Measurements from ENCODE around the gene VPS8. TPM values are rescaled to one million over a fixed set of nuclear protein-coding genes. Genes with fewer than 3 reads are reported as not detected.

The VPS8 gene
- total and polyA plus RNA-seq, 9 of the 15 experiments (the other 6 are each of a cell fraction or from before 2014, with no cell fraction given), result 7.2 to 41.0 (median 28.3) TPM

- POLR2A ChIA-PET, result interaction anchor here (0.7 to 1.6 kb wide), 3 partner anchors 10 to 48 kb away, joined by 3 to 5 read pairs (median 5); no protein-coding TSS in a partner anchor
- FAIRE-seq (no peak), ATAC-seq (no peak), DNase-seq (ENCODE audit: extremely low read depth in 1 of 4, low spot score in 3 of 4) (no peak)
- TF ChIP-seq MEF2D (tag; conservative IDR thresholded peaks at IDR 0.05; ENCODE audit: low read depth) (no peak), ZNF316 (IDR thresholded peaks at IDR 0.05) (no peak), ZNF398 (CRISPR knock-in tag; IDR thresholded peaks at IDR 0.05) (no peak), TFAM (CRISPR knock-in tag; conservative IDR thresholded peaks at IDR 0.05) (no peak), ZNF76 (CRISPR knock-in tag; IDR thresholded peaks at IDR 0.05; ENCODE audit: borderline replicate concordance) (no peak)
- Histone ChIP-seq H3K9me3 (replicated peaks; ENCODE audit: control insufficient read depth, insufficient read depth, low read depth, low read length) (no peaks in the 10 kb centered on the region), H3K4me2 (ENCODE audit: insufficient read depth, low read length) (no peak overlapping the region), H3K4me1 (replicated peaks in 1 of 2; ENCODE audit: control insufficient read depth in 2 of 2, insufficient read depth in 2 of 2, low read length in 2 of 2) (no peaks in the 10 kb centered on the region), H3K4me3 (no peak overlapping the region), H3K27ac (ENCODE audit: extremely low read depth, low read depth, low read length) (no peak overlapping the region), H3K9me1 (ENCODE audit: control insufficient read depth, insufficient read depth, low read length) (no peaks in the 10 kb centered on the region), H2AFZ (ENCODE audit: low read depth, low read length) (no peak overlapping the region), H3K79me2 (ENCODE audit: control insufficient read depth, insufficient read depth, low read length) (no peaks in the 10 kb centered on the region), H3K9ac (ENCODE audit: insufficient read depth in 1 of 2, low read depth in 2 of 2, low read length in 2 of 2) (no peak overlapping the region), H3K36me3 (ENCODE audit: control insufficient read depth, insufficient read depth, low read length) (peaks cover 32% of the 10 kb centered on the region), H4K20me1 (replicated peaks; ENCODE audit: control insufficient read depth, insufficient read depth, low read length) (no peaks in the 10 kb centered on the region), H3K27me3 (ENCODE audit: control insufficient read depth in 2 of 2, insufficient read depth in 2 of 2, low read length in 2 of 2) (no peaks in the 10 kb centered on the region)
- intact Hi-C loops (cut with micrococcal nuclease) (no loop called here), in situ Hi-C loops (cut with MboI) (loop anchor here (10.0 kb wide), 1 partner anchor 316 kb away; no protein-coding TSS in a partner anchor)
- CTCF ChIA-PET (ENCODE audit: low intra/inter-chr PET ratio), result no interaction called here
- no TSS peak for BruUV-seq (replicated peaks)
- WGBS (ENCODE audit: insufficient coverage, low coverage, missing lambda C conversion rate), result 91% methylated on average over 2 of the region's 2 CpGs
Measured at GRCh38 chr3:184868477-184868876, 56.5 kb downstream of the VPS8 start.

Data from K562 (cell line).